ENCODE results near the gene USP2.
"Not testable (repeated sequence)": the region's sequence is repeated elsewhere in the genome, so short reads cannot be mapped to it uniquely, and the experiment has no call there.

Gene USP2

DNA sequence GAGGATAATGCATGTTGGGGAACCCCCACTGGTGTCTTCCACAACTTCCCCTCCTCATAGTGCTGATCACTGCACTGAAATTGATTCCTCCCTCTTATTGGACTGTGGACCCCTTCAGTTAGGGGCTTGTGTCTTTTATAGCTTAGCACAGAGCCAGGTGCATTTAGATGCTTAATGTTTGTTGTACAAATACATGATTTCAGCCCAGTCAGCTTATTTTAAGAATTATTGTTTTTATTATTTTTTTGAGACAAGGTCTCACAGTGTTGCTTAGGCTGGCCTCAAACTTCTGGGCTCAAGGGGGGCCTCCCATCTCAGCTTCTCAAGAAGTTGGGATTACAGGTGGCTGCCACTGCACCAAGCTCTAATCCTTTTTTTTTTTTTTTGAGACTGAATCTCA, 33.2 kb upstream of the USP2 start:
- no peak for DNase-seq (ENCODE audit: low read depth in 2 of 2)

GRCh38 chr11:119414321-119414720, 32.8 kb upstream of the USP2 start:
- no peak for DNase-seq (ENCODE audit: low read depth in 2 of 2)

DNA sequence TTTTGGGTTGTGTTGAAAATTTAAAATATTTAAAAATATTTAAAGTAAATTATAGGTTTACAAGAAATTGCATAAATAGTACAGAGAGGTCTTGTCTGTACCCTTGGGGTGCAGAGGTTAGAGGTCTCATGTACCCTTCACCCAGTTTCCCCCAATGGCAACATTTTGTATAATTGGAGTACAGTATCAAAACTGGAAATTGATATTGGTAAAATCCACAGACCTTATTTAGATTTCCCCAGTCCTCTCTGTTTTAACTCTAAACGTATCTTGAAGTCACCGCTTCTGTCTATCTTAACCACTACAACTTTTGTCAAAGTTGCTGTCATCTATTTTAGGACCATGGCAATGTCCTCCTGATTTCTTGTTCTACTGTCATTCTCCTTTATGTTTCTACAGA, 30.6 kb upstream of the USP2 start:
- DNase-seq (ENCODE audit: low read depth in 2 of 2), result no peak

GRCh38 chr11:119410501-119410900, 29.0 kb upstream of the USP2 start:
- DNase-seq (ENCODE audit: low read depth in 2 of 2), result no peak

DNA sequence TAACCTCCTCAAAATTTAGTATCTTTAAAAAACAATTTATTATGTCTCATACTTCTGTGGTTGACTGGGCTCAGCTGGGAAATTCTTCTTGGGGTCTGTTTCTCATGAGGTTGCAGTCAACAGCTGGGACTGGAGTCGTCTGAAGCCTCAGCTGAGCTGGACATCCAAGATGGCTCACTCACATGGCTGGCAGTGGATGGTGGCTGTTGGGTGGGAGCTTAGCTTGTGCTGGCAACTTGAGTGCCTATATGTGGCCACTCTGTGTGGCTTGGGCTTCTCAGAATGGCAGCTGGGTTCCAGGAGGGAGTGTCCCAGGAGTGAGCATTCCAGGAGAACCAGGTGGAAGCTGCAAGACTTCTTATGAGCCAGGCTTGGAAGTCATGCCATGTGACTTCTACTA, 28.2 kb upstream of the USP2 start:
- no peak for DNase-seq (ENCODE audit: low read depth in 2 of 2)

DNA sequence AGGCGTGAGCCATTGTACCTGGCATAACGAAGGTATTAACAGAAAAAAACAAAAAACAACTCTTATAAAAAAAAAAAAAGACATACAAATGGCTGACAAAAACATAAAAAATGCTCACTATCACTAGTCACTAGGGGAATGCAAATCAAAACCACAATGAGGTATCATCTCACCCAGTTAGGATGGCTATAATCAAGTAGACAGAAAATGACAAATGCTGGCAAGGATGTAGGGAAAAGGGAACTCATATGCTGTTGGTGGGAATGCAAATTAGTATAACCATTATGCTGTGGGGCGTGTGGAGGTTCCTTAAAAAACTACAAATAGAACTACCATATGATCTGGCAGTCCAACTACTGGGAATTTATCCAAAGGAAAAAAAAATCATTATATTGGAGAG, 24.5 kb upstream of the USP2 start:
- no peak for DNase-seq (ENCODE audit: low read depth in 2 of 2)

DNA sequence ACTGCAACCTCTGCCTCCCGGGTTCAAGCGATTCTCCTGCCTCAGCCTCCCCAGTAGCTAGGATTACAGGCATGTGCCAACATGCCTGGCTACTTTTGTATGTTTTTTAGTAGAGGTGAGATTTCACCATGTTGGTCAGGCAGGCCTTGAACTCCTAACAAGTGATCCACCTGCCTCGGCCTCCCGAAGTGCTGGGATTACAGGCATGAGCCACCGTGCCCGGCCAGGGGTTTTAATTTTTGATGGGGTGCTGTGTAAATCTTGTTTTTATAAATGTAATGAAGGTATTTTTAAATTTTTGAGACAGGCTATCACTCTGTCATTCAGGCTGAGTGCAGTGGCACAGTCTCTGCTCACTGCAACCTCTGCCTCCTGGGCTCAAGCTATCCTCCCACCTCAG, 24.0 kb upstream of the USP2 start:
- DNase-seq (ENCODE audit: low read depth in 2 of 2), result not testable (repeated sequence)

GRCh38 chr11:119404872-119405271, 23.4 kb upstream of the USP2 start:
- no peak for DNase-seq (ENCODE audit: low read depth in 2 of 2)

GRCh38 chr11:119403021-119403420, 21.5 kb upstream of the USP2 start:
- DNase-seq (ENCODE audit: low read depth in 2 of 2), result no peak

GRCh38 chr11:119402470-119402869, 21.0 kb upstream of the USP2 start:
- no peak for DNase-seq (ENCODE audit: low read depth in 2 of 2)

DNA sequence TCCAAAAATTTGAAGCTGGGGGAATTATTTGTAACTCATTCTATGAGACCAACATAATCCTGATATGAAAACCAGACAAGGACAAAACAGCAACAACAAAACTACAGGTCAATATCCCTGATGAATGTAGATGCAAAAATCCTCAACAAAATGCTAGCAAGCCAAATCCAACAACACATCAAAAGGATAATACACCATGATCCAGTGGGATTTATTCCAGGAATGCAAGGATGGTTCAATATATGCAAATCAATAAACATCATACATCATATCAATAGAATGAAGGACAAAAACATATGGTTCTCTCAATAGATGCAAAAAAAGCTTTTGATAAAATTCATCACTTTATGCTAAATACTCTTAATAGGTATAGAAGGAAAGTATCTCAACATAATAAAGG, 19.4 kb upstream of the USP2 start:
- DNase-seq (ENCODE audit: low read depth in 2 of 2), result no peak

- no peak for DNase-seq (ENCODE audit: low read depth in 2 of 2)
These were observed 16.2 kb upstream of the USP2 start for GRCh38 chr11:119397740-119398139.

DNA sequence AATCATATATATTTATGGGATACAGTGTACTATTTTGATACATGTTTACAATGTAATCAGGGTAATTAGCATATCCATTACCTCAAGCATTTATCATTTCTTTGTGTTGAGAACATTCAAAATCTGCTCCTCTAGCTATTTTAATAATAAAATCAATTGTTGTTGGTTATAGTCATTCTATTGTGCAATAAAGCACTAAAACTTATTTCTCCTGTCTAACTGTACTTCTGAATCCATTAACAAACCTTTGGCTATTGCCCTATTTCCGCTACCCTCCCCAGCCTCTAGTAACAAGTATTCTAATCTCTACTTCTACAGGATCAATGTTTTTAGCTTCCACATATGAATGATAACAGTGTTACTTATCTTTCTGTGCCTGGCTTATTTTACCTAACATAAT, 15.3 kb upstream of the USP2 start:
- no peak for DNase-seq (ENCODE audit: low read depth in 2 of 2)

GRCh38 chr11:119391275-119391674, 9.8 kb upstream of the USP2 start:
- no peak for DNase-seq (ENCODE audit: low read depth in 2 of 2)

DNA sequence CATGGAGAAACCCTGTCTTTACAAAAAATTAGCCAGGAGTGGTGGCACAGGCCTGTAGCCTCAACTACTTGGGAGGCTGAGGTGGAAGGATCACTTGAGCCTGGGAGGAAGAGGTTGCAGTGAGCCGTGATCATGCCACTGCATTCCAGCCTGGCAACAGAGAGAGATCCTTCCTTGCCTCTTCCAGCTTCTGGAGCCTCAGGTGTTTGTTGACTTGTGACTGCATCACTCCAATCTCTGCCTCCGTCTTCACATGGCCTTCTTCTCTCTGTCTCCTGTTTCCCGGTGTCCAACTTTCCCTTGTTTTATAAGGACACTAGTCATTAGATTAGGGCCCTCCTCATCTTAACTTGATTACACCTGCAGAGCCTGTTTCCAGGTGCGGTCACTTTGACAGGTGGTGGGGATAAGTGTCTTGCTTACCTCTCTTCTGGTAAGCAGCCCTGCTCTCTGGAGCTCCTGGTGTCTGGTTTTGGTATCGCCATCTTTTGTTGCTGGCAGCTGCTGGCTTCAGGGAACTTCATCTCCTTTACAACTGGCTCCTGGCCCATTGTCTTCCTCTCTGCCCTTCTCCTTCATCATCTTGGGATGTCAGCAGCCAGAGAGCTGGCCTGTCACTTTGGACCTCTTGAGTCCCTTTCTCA, 8.2 kb upstream of the USP2 start:
- DNase-seq (ENCODE audit: low read depth in 2 of 2), result no peak

GRCh38 chr11:119388103-119388502, 6.6 kb upstream of the USP2 start:
- no peak for DNase-seq (ENCODE audit: low read depth in 2 of 2)

- no peak for DNase-seq (ENCODE audit: low read depth in 2 of 2)
These were observed 2.8 kb upstream of the USP2 start for GRCh38 chr11:119384332-119384731.

GRCh38 chr11:119382513-119382912, 1.0 kb upstream of the USP2 start:
- not testable (repeated sequence) for DNase-seq (ENCODE audit: low read depth in 2 of 2)

DNA sequence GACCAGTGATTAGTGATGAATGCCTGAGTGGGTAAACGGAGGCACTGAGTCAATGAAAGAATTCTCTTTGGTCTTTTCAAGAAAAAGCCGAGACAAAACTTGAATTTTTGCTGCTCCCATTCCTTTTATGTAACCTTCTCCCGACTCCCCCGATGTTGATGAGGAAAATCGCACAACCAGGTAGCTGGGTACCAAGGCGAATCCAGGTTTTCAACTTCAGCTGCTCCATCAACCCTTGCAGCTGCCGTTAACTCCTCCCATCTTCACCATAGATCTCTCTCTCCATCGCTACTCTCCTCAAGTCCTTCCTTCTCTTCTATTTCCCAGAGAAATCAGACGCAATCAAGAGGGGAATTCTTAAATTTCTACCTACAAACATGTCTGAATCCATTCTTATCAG, 611 bp upstream of the USP2 start:
- no peak for DNase-seq (ENCODE audit: low read depth in 2 of 2)

DNA sequence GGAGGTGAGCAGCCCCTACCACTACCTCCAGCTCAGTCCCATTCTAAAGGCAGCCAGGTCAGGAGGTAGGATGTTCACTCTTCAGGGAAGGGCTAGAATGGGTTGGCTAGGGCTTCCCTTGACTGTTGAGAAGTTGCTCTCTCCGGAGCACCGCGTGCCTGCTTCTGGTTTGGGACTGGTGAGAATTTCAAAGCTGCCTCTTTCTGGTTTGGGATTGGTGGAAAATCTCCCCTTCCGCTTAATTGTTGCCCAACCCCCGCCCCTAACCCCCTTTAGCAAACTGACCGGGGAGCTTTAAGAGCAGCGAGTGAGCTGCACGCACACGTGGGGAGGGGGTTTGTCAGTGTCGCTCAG, 686 bp downstream of the USP2 start:
- no peak for DNase-seq (ENCODE audit: low read depth in 2 of 2)

DNA sequence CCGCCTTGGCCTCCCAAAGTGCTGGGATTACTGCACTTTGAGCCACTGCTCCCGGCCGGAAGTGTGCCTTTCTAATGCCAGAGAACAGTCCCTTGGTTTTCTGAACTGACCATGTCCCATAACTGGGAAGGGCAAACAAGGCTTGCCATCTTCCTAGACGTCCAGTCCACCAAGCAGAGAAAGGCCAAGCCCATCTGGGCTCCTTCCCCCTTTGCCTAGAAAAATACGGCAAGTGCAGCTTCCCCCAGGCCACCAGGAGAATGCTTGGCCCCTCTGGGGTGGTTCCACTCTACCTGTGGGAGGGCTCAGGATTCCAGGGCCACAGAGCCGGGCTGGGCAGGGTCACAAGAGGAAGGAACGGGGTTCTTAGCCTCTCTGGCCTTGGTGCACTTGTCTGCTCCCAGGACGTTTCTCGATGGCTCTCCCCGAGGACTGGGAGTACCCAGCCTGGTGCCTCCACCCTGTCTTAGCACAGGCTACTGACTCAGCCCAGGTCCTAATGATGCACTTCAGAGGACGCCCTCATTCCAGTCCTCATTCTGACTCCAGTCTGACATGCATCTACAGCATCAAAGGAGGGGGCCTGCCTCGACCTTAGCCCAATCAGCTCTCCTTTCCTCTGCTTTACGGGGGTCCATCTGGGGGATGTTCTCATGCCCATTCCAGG, 1.2 kb downstream of the USP2 start:
- no peak for DNase-seq (ENCODE audit: low read depth in 2 of 2)

DNA sequence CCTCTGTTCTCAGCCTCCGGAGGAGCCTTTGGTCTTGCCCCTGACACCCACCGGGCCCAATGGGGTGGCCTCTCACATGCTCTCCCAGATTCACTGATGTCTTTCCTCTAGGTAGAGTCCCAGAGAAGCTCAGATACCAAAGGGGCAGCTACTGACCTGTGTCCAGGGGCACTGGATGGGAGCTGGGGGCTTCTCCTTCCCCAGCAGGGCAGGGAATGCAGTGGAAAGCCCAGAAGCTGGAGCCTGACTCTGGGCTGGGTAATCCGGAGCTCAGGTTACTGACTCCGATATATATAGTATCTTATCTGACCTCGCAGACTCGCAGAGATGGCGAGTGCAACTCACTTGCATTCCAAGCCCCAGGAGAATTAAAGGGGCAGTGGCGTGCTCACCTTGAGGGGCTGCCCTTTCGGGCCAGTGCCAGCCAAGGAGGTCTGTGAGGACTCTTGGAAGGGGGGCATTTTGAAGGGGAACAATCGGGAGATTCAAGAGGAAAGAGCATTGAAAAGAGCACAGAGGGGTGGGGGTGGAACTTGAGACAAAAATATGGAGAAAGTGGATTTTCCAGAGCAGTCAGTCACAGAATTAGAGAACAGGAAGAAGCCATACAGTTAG, 2.5 kb downstream of the USP2 start:
- DNase-seq (ENCODE audit: low read depth in 2 of 2), result no peak

- no peak for DNase-seq (ENCODE audit: low read depth in 2 of 2)
These were observed 3.4 kb downstream of the USP2 start for GRCh38 chr11:119377961-119378667.
